NCI-H2171 treated with DMSO at 0.1 percent for 48 hours (cell line): ENCODE measurements around the gene NR6A1.

Experiments
- DNase-seq: peaks from one replicate; lab custom pipeline; 2025; lab: John Stamatoyannopoulos, UW

NR6A1 gene

DNA sequence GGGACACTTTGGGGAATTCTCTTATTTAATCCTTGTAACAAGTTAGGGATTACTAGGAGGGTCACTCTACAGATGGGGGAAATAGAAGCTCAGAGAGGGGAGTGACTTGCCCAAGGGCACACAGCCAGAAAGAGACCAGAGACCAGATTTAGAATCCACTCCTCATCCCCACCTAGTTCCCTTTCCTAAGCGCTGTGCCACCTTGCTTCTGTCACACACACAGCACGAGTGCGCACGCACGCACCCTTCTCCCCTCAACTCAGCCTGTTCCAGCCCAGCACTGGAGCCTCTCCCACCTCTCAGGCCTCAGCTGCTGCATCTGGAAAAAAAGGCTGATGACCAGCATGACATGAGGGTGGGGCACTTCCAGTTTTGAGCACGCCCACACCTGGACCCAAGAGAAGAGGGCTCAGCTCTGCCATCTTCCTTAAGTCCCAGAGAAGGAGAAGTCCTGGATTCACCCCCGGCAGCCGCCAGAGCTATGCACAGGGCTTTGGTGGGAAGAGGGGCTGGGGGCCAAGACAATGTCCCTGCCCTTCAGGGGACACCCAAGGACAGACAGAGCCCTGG is 282.4 kb downstream of the NR6A1 start:
- DNase-seq: no peak

DNA sequence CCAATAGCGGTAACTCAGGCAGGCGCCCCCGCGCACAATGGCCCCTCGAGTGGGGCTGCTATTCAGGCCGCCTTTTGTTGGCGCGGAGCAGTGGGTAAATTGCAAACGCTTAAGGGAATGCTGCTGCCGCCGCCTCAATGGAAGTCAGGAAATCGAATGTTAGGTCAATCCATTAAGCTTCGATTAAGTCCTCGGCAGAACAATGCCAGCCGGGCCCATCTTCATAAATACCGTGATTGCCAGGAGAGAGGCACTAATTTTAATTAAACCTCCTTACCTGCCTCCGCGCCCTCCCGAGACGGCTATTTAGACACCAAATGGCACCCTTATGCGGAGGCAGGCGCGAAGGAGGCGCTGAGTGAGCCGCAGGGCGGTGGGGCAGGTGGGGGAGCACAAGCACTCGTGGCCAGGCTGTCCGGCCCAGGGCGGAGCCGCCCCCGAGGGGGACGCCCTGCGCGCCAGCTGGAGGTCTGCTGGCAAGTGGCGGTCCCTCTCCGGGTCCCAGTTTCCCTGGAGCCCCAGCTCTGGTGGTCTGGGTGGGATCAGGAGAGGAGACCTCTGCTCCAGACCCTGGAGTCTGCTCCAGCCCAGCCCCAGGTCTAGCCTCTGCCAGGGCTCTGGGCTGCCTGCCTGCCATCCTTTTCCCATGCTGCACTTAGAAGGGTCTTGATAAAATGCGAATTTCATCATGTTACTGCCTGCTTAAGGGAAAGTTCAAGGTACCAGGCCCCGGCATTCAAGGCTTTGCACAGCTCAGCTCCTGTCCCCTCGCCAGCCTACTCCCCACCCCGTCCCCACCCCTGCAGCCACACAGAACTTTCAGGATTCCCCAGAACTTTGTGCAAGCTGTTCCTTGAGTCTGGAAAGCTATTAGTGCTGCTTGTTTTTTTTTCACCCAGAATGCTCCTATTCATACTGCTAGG is 283.6 kb downstream of the NR6A1 start:
- no peak for DNase-seq

DNA sequence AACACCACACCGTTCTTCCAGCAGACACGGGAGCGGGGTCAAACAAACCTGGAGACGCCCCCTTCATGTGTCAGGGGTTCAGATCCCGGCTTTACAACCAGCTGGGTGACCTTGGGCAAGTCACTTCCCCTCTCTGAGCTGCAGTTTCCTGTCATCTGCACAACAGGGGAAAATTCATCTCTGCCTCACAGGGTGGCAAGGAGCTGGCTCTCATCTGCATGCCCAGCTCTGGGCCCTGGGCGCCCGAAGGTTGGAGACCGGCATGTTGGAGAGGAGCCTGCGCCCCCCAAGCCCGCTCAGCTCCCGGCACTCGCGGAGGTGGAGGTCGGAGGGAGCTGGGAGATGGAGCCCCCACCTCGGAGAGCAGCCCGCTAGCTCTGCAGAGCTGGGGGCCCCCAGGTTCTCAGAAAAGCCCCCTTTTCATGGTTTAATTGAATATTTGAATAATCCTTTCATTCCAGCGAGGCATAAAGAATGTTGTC is 284.3 kb downstream of the NR6A1 start:
- DNase-seq: no peak

DNA sequence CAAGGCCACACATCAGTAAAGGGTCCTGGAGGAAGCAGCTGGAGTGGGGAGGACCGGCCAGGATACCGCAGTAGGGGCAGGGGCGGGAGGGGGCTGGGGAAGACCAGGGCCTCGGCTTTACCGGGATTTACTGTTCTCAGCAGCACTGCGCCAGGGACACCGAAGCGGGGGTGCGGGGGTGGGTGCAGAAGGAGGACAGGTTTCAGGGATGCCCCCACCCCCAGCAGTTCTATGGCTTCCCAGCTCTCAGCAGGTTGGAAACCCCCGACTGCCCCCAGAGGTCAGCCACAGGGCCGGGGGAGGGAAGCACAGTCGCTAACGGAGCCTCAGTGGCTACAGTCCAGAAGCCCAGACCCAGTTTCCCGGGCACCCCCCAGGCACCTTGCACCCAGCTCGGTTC is 285.2 kb downstream of the NR6A1 start:
- DNase-seq: no peak

DNA sequence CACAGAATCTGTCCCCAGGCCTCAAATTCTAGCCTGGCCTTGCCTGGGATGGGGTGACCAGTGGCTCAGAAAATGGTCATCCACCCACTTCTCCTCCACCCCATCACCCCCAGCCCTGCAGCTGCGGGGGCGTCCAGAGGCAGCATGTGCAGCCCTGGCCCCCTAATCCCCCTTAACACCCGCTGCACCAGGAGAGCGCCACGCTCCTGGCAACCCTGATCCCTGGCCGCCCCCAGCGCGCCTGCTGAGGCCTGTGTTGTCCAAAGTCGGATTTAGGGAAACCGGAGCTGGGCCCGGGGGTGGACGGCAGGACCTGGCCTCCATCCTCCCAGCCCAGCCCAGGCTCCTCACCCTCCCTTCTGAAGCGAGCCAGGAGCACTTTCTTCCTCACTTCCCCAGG is 285.9 kb downstream of the NR6A1 start:
- DNase-seq: no peak

DNA sequence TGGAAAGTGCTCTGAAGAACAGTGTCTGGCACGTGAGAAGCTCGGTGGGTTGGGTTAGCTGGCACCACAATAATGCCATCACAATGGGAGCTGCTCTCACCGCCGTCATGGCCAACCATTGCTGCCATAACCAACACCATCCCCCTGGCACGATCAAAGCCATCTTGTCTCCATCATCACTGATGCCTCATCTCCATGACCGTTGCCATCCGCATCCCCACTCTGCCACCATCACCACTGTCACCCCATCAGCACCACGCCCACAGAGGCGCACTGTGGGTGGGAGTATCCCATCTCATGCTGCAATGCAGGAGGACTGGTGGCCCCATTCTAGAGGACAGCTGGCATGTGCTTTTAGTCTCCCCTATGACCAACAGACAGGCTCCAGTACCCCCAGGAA is 287.6 kb downstream of the NR6A1 start:
- no peak for DNase-seq

DNA sequence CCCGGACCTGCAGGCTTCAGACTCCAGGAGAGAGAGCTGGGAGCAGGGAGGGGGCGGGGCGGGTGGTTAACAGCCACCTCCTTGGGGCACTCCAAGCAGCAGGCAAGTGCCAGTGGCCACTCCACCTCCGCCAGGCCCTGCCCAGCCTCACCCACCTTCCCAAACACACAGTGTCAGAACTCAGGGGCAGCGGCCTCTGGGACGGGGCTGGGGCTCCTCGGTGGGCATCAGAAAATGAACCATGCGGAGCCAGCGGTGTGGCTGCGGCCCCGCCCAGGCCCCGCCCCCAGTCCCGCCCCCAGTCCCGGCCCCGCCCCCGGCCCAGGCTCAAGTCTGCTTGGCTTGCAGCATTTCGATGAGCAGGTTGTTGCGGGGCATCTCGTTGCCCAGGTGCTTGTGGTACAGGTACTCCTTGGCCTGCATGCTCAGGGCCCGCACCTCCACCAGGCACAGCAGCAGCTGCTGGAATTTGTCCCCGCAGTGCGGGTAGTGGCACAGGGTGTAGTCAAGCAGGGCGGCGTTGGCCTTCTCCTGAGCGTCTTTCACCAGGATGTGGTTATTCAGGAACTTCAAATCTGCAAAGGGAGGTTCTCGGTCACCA is 288.6 kb downstream of the NR6A1 start:
- no peak for DNase-seq

DNA sequence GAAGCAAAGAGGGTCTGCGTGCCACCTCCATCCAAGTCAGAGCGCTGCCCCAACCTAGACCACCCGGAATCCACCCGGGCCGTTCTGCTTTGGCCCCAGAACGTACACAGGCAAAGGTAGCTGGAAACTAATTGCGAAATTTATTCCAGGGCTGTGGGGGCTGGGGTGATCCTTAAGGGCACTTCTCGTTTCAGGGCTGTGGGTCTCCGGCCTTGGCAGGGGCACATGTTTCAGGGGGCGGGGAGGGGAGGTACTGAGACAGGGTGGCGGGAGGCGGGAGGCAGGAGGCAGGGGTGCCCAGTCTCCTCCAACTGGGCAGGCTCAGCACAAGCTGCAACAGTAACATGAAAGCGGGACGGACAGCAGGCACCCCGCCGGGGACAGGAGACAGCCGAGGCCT is 290.0 kb downstream of the NR6A1 start:
- DNase-seq: no peak

DNA sequence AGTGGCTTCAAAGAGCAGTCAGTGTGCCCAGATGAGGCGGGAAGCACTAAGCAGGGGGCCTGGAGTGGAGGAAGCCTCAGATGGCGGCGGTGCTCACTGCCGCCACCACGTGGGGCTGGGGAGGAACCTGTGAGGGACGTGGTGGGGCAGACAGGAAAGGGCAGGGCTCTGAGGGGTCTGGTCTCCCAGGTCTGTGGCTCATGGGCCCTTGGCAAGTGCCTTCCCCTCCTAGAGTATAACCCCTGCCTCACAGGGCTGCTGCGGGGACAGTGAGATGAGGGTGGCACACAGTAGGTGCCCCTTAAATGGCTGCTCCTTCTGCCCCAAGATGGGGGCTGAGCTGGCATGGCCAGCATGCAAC is 290.5 kb downstream of the NR6A1 start:
- peak; percentile 13 for DNase-seq

DNA sequence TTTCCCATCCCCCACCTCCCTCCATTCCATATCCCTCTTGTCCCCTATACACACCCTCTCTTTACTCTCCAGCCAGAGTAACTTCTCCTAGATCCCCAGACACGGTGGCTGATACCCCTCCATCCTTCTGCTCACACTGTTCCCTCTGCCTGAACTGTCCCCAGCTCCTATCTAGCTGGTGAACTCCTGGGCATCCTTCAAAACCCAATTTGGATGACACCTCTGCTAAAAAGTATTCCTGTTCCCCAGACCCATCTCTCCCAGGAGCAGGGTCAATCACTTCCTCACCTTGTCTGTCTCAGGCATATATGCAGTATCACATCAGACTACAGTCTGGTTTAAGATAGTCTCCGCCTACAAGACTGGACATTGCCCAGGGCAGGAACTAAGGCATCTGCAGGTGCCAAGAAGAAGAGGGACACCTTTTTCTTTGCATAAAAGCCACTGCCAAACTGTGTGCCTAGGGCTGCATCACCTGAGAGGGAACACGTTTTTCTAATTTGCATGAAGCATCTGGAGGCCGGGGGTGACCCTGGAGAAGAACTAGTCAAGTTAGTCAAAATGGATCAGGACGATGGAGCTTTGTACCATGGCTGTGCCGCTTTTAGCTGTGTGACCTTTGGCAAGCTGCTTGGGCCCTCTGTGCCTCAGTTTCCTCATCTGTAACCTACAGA is 291.0 kb downstream of the NR6A1 start:
- DNase-seq: no peak

DNA sequence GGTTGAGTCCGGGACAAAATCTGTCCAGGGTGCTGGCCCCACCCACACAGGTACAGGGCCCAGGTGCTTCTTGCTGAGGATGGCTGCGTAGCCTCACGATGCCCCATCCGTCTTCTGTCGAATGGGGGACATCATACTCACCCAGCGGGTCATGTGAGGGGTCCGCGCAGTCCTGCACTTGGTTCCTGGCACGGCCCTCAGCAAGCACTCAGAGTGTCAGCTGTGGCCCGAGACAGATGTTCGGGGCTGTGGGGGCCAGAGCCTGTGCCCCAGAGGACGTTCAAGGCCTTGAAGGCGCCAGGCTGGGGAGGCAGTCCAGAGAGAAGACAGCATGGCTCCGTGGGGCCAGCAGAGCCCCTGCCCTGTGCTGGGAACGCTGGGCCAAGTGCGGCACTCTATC is 291.7 kb downstream of the NR6A1 start:
- DNase-seq: no peak

DNA sequence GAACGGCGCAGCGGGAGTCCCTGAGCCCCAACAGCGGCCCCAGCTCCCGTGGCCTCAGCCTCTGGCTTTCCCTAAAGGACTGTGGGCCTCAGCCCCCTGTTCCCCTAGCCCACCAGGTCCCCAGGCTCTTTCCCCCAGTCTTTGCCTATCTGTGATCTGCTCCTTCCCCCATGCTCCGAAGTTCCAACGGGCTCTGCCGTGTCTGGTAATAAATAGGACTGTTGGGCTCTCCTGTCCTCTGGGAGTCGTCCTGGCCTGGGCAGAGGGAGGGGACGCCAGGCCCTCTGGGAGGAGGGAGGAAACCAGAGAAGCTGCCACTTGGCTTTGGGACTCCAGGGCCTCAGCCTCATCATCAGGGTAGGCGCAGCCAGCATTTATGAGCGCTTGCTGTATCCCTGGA is 292.8 kb downstream of the NR6A1 start:
- DNase-seq: no peak

DNA sequence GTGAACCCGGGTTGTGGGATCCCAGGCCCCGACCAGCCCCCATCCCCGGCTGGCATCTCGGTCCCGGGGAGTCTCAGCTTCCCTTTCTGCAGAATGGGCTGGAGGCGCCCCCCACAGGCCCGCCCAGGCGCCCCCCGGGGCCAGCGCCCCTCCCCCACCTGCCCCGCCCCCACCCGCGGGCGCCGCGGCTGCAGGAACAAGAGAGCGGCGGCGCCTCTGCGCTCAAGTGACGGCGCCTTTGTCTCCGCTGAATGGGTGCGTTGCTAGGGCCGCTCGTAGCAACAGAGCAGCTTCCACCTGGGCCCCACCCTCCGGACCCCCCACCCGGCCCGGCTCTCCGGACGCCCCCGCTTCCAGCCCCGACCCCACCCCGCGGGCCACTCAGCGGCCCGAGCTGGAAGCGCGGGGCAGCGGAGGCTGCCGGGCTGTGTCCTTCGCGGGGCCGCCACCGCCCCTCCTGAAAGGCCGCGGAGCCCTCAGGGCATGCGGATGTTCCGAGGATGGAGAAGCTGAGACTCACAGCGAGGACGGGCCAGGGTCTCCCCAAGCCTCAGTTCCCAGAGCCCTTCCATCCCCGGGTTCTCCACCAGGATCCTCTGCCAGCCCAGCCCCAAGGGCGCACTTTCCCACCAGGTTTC is 293.3 kb downstream of the NR6A1 start:
- peak; percentile 40 for DNase-seq

DNA sequence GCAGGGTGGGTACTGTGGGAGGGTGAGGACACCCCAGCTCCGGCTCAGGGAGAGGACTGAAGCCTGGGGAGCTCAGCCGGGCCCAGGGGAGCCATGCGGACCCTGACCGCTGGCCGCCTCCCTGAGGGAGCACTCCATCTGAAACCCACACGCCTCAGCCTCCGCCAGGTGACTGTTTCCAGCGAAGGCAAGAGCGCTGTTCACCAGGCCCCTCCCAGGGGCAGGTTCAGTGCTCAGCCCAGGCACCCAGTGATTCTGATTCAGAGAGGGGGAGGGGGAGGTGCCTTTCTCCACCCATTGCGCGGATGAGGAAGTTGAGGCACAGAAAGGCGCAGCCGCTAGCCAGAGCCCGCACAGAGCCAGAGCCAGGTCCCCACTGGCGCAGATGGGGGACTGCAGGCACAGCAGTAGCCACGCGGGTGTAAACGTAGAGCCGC is 293.9 kb downstream of the NR6A1 start:
- DNase-seq: peak; percentile 41

DNA sequence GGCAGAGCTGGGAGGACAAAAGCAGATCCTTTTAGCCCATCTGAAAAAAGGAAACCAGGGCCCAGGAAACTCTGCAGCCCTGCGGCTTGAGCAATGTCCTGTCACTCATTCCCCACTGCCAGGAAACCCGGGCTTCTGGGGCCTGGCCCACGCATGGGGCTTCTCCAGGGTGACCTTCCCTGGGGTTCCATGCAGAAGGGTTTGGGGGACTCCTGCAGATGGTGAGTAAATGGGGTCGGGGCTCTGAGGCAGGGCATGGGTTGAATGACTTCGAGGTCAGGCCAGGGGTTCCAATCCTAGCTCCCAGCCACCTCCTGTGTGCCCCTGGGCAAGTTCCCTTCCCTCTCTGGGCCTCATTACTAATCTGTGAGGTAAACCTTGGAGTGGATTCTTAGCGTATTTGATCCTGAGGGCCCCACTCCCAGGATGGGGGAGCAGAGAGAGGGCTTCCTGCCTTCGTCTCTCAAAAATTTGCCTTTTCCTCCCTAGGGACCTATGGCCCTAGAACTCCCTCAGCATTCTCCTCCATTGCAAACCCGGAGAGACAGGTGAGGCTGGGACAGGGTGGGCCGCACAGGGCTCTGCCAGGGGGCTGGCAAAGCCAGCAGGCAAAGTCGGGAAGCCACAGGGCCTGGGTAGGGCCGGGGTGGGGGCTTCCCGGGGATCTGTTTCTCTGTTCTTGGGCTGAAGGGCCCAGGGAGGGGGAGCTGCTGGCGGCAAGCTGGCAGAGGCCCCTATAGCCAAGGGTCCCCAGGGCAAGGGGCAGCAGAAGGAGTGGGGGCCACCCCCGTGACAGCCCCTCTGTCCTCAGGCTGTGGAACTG is 295.0 kb downstream of the NR6A1 start:
- DNase-seq: no peak

DNA sequence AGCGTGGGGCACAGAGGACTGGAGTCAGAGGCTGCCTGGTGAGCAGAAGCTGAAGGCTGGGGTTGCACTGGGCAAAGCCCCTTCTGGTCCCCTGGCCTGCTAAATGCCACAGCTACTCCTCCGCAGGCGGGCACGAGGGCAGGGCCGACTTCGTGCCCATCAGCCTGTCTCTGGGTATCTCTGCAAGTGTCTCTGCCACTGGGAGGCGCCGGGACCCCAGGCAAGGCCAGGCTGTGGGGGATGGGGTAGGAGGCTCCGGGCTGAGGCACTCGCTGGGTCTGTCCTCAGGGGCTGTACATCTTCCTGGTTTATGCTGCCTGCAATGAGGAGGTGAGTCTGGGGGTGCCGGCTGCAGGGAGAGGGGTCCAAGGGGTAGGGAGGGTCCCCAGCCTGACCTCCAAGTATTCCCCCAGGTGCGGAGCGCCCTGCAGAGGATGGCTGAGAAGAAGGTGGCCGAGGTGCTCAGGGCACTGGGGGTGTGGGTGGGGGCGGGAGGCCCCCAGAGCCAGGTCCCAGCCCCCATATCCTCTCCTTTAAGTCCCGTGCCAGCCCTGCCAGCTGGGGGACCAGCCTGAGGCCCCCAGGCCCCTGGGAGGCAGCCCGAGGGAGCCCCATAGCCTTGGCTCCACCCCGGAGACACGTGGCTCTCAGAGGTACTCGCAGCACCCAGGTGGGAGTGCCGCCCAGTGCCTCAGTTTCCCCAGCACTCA is 295.8 kb downstream of the NR6A1 start:
- no peak for DNase-seq

DNA sequence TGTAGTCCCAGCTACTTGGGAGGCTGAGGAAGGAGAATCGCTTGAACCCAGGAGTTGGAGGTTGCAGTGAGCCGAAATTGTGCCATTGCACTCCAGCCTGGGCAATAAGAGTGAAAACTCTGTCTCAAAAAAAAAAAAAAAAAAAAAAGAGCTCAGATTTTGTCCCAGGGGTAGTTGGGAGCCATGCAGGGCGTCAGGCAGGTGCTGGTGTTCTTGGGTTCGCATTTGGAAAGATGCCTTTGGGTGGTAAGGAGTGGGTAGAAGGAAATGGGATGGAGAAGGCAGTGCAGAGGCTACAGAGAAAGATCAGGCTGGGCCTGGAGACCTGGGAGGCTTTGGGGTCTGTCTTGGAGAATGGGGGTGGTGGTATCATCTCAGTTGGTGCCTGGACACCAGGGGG is 297.0 kb downstream of the NR6A1 start:
- DNase-seq: no peak

DNA sequence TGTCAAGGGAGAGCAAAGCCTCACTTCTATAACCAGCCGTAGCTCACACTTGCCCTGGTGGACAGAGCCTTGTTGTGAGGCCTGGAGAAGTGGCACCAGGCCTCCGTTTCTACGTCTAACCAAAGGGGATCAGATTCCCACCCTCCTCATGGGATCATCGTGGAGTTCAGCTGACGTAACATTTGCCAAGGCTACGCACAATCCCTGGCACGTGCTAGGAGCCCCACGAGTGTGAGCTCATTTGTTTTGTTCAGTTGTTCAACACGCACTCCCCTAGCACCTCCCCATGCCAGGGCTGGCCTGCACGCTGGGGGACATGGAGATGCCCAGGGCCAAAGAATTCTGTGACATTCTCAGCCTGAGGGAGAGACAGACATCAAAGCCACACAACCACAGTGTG is 297.8 kb downstream of the NR6A1 start:
- DNase-seq: no peak

DNA sequence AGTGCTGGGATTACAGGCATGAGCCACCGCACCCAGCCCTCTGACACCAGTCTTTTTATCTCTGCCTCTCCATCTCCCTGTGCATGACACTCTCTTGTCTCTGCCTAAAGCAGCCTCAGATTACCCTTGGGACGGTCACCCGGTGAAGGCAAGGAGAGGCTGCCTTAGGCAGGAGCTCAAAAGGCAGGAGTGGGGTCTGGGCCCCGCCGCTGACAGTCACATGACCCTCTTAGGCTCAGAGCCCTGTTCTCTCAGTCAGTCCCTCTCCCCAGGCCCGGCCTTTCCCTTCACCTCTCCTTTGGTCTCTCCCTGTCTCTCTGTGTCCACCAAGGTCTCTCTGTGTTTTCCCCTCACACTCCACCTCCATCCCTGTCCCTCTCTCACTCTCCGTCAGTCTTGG is 298.3 kb downstream of the NR6A1 start:
- no peak for DNase-seq

DNA sequence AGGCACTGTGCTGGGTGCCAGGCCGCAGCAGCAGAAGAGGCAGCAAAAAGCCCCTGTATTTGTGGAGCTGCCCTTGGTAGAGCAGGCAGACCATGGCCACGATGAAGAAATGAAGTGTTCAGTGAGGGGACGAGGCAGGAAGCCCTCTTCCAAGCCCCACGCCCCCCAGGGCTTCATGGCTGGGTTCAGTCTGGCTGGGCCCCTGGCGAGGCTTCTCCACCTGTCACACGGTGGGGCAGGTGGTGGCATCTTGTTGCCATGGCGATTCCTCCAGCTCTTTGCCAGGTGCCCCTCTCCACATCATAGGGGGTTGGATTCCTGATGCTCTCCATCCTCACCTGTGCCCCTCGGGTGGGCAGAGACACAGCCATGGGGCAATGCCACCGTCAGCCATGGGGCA is 299.4 kb downstream of the NR6A1 start:
- DNase-seq: peak; percentile 29

DNA sequence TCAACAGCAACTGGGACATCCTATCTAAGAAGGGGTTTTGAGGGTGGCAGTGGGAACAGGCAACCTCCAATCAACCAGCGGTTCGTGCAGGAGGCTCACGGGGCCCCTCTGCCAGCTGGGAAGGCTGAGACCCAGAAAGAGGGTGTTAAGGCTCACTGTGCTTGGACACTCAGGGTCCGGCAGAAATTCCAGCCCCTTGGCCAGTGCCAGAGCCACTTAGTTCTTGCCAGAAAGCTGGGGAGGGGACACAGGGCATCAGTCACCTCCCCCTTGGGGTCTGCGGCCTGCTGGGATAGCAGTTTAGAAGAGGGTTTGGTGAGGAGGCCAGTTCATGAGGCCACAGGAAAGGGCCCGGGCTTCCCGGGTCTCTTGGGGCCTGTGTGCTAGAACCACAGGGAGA is 300.4 kb downstream of the NR6A1 start:
- DNase-seq: no peak
